ENCODE results near the gene CDK4. TPM values are rescaled to one million over a fixed set of nuclear protein-coding genes. Genes with fewer than 3 reads are reported as not detected.

The CDK4 gene
- total RNA-seq, 2 donors from 2014 or later, result 20.8 to 21.3 TPM

- peak; percentile 82 to 86 (median 84) for DNase-seq
- no peaks in the 10 kb centered on the region for H3K27me3 Mint-ChIP-seq
- H3K4me1 Mint-ChIP-seq, result peaks cover 46% of the 10 kb centered on the region
- H3K27ac Mint-ChIP-seq, result peak within 1 kb of the TSS; percentile 99
- no peaks in the 10 kb centered on the region for H3K9me3 ChIP-seq (ENCODE audit: control insufficient read depth, low read length, poor library complexity, severe bottlenecking)
- peak within 1 kb of the TSS; percentile 97 for H3K4me3 Mint-ChIP-seq
- ATAC-seq, result peak; percentile 84
- no peaks in the 10 kb centered on the region for H3K36me3 Mint-ChIP-seq (ENCODE audit: low read depth)
Measured at GRCh38 chr12:57744777-57745484, 7.2 kb downstream of the CDK4 start, which contains the start of gene TSPAN31. TSPAN31 (plus strand) TSS chr12:57745039; CDS start chr12:57745155, 116 bp downstream.

- H3K9me3 ChIP-seq (ENCODE audit: control insufficient read depth, low read length, poor library complexity, severe bottlenecking), result no peaks in the 10 kb centered on the region
- H3K36me3 Mint-ChIP-seq (ENCODE audit: low read depth), result no peaks in the 10 kb centered on the region
Measured at GRCh38 chr12:57744194-57744776, 7.8 kb downstream of the CDK4 start.

GRCh38 chr12:57743769-57744168 lies 8.3 kb downstream of the CDK4 start:
- H3K9me3 ChIP-seq (ENCODE audit: control insufficient read depth, low read length, poor library complexity, severe bottlenecking), result no peaks in the 10 kb centered on the region
- Mint-ChIP-seq H3K4me3 (peak overlapping the region; percentile 97), H3K36me3 (ENCODE audit: low read depth) (no peaks in the 10 kb centered on the region), H3K4me1 (peaks cover 54% of the 10 kb centered on the region), H3K27ac (peak overlapping the region; percentile 99), H3K27me3 (no peaks in the 10 kb centered on the region)
- no peak for DNase-seq
- ATAC-seq, result no peak

More at GRCh38 chr12:57744194-57744776, 7.8 kb downstream of the CDK4 start:
- H3K27me3 Mint-ChIP-seq, result no peaks in the 10 kb centered on the region
- peak overlapping the region; percentile 97 for H3K4me3 Mint-ChIP-seq
- peaks cover 51% of the 10 kb centered on the region for H3K4me1 Mint-ChIP-seq
- peak overlapping the region; percentile 99 for H3K27ac Mint-ChIP-seq
- ATAC-seq (peak; percentile 38), DNase-seq (peak; percentile 32 to 50 (median 50))

GRCh38 chr12:57741844-57742738 lies 10.0 kb downstream of the CDK4 start:
- DNase-seq (peak; percentile 61 to 73 (median 66)), ATAC-seq (peak; percentile 68)
- H3K27ac Mint-ChIP-seq, result peak overlapping the region; percentile 96
- no peaks in the 10 kb centered on the region for H3K36me3 Mint-ChIP-seq (ENCODE audit: low read depth)
- H3K4me3 Mint-ChIP-seq, result peak overlapping the region; percentile 98
- H3K4me1 Mint-ChIP-seq, result peaks cover 54% of the 10 kb centered on the region
- no peaks in the 10 kb centered on the region for H3K9me3 ChIP-seq (ENCODE audit: control insufficient read depth, low read length, poor library complexity, severe bottlenecking)
- no peaks in the 10 kb centered on the region for H3K27me3 Mint-ChIP-seq

- DNase-seq (no peak), ATAC-seq (no peak)
- peak overlapping the region; percentile 98 for H3K4me3 Mint-ChIP-seq
- H3K4me1 Mint-ChIP-seq, result peaks cover 57% of the 10 kb centered on the region
- no peaks in the 10 kb centered on the region for H3K27me3 Mint-ChIP-seq
- peak overlapping the region; percentile 96 for H3K27ac Mint-ChIP-seq
- H3K9me3 ChIP-seq (ENCODE audit: control insufficient read depth, low read length, poor library complexity, severe bottlenecking), result no peaks in the 10 kb centered on the region
- no peaks in the 10 kb centered on the region for H3K36me3 Mint-ChIP-seq (ENCODE audit: low read depth)
Measured at GRCh38 chr12:57741413-57741789, 10.7 kb downstream of the CDK4 start.

- Mint-ChIP-seq H3K36me3 (ENCODE audit: low read depth) (no peaks in the 10 kb centered on the region), H3K4me3 (peak overlapping the region; percentile 98), H3K27ac (peak overlapping the region; percentile 96), H3K27me3 (no peaks in the 10 kb centered on the region), H3K4me1 (peaks cover 53% of the 10 kb centered on the region)
- DNase-seq (peak; percentile 52 to 72 (median 61)), ATAC-seq (peak; percentile 70)
- no peaks in the 10 kb centered on the region for H3K9me3 ChIP-seq (ENCODE audit: control insufficient read depth, low read length, poor library complexity, severe bottlenecking)
Measured at GRCh38 chr12:57740656-57741412, 11.3 kb downstream of the CDK4 start.

GRCh38 chr12:57739914-57740538 lies 12.1 kb downstream of the CDK4 start:
- Mint-ChIP-seq H3K27ac (peak overlapping the region; percentile 96), H3K4me3 (peak overlapping the region; percentile 86), H3K36me3 (ENCODE audit: low read depth) (peaks cover under 1% of the 10 kb centered on the region), H3K4me1 (peaks cover 49% of the 10 kb centered on the region), H3K27me3 (no peaks in the 10 kb centered on the region)
- ATAC-seq, result no peak
- no peaks in the 10 kb centered on the region for H3K9me3 ChIP-seq (ENCODE audit: control insufficient read depth, low read length, poor library complexity, severe bottlenecking)
- DNase-seq, result no peak

GRCh38 chr12:57739387-57739786 lies 12.7 kb downstream of the CDK4 start:
- H3K9me3 ChIP-seq (ENCODE audit: control insufficient read depth, low read length, poor library complexity, severe bottlenecking), result no peaks in the 10 kb centered on the region
- peak overlapping the region; percentile 96 for H3K27ac Mint-ChIP-seq
- H3K27me3 Mint-ChIP-seq, result no peaks in the 10 kb centered on the region
- H3K4me1 Mint-ChIP-seq, result peaks cover 49% of the 10 kb centered on the region
- no peak for DNase-seq
- H3K36me3 Mint-ChIP-seq (ENCODE audit: low read depth), result peaks cover 7% of the 10 kb centered on the region
- no peak for ATAC-seq
- H3K4me3 Mint-ChIP-seq, result peak overlapping the region; percentile 86

- Mint-ChIP-seq H3K36me3 (ENCODE audit: low read depth) (peaks cover 9% of the 10 kb centered on the region), H3K4me1 (peaks cover 46% of the 10 kb centered on the region), H3K4me3 (peak within 1 kb of the TSS; percentile 86), H3K27ac (peak within 1 kb of the TSS; percentile 96), H3K27me3 (no peaks in the 10 kb centered on the region)
- DNase-seq (no peak), ATAC-seq (no peak)
- H3K9me3 ChIP-seq (ENCODE audit: control insufficient read depth, low read length, poor library complexity, severe bottlenecking), result no peaks in the 10 kb centered on the region
Measured at GRCh38 chr12:57738661-57739237, 13.4 kb downstream of the CDK4 start, which contains the start of gene AGAP2. AGAP2 (minus strand) TSS chr12:57738742; CDS start chr12:57738246, 496 bp downstream.

- no peak overlapping the region for H3K27ac Mint-ChIP-seq
- ATAC-seq (no peak), DNase-seq (no peak)
- no peaks in the 10 kb centered on the region for H3K27me3 Mint-ChIP-seq
- H3K36me3 Mint-ChIP-seq (ENCODE audit: low read depth), result peaks cover 9% of the 10 kb centered on the region
- H3K4me1 Mint-ChIP-seq, result peaks cover 46% of the 10 kb centered on the region
- H3K9me3 ChIP-seq (ENCODE audit: control insufficient read depth, low read length, poor library complexity, severe bottlenecking), result no peaks in the 10 kb centered on the region
- H3K4me3 Mint-ChIP-seq, result no peak overlapping the region
Measured at GRCh38 chr12:57737467-57738460, 14.3 kb downstream of the CDK4 start.
